ENCODE results near the gene ZNF512B.

Gene ZNF512B

GRCh38 chr20:63951398-63952209 is 18.1 kb downstream of the ZNF512B start:
- no peak for DNase-seq (ENCODE audit: low read depth in 4 of 4, low spot score in 1 of 4)

- DNase-seq (ENCODE audit: low read depth in 4 of 4, low spot score in 1 of 4), result no peak
Observed at GRCh38 chr20:63950701-63951397, 18.9 kb downstream of the ZNF512B start.

GRCh38 chr20:63947638-63948456 is 21.9 kb downstream of the ZNF512B start:
- no peak for DNase-seq (ENCODE audit: low read depth in 4 of 4, low spot score in 1 of 4)

GRCh38 chr20:63946986-63947637 is 22.6 kb downstream of the ZNF512B start:
- DNase-seq (ENCODE audit: low read depth in 4 of 4, low spot score in 1 of 4), result no peak

GRCh38 chr20:63945921-63946920 is 23.5 kb downstream of the ZNF512B start:
- DNase-seq (ENCODE audit: low read depth in 4 of 4, low spot score in 1 of 4), result no peak

- DNase-seq (ENCODE audit: low read depth in 4 of 4, low spot score in 1 of 4), result no peak
Observed at GRCh38 chr20:63945031-63945658, 24.6 kb downstream of the ZNF512B start.

- no peak for DNase-seq (ENCODE audit: low read depth in 4 of 4, low spot score in 1 of 4)
Observed at GRCh38 chr20:63944078-63944941, 25.4 kb downstream of the ZNF512B start.

- DNase-seq (ENCODE audit: low read depth in 4 of 4, low spot score in 1 of 4), result no peak
Observed at GRCh38 chr20:63943808-63944077, 26.0 kb downstream of the ZNF512B start.

- no peak for DNase-seq (ENCODE audit: low read depth in 4 of 4, low spot score in 1 of 4)
Observed at GRCh38 chr20:63942969-63943807, 26.5 kb downstream of the ZNF512B start.

GRCh38 chr20:63942250-63942951 is 27.3 kb downstream of the ZNF512B start:
- no peak for DNase-seq (ENCODE audit: low read depth in 4 of 4, low spot score in 1 of 4)

GRCh38 chr20:63941282-63942081 is 28.2 kb downstream of the ZNF512B start:
- peak in 1 of 4 experiments; percentile 65 for DNase-seq (ENCODE audit: low read depth in 4 of 4, low spot score in 1 of 4)

GRCh38 chr20:63940472-63941266 is 29.1 kb downstream of the ZNF512B start:
- DNase-seq (ENCODE audit: low read depth in 4 of 4, low spot score in 1 of 4), result no peak

GRCh38 chr20:63940071-63940471 is 29.7 kb downstream of the ZNF512B start:
- no peak for DNase-seq (ENCODE audit: low read depth in 4 of 4, low spot score in 1 of 4)

- DNase-seq (ENCODE audit: low read depth in 4 of 4, low spot score in 1 of 4), result no peak
Observed at GRCh38 chr20:63939061-63939935, 30.4 kb downstream of the ZNF512B start.

GRCh38 chr20:63937596-63937995 is 32.1 kb downstream of the ZNF512B start:
- DNase-seq (ENCODE audit: low read depth in 4 of 4, low spot score in 1 of 4), result no peak

All from stimulated activated CD4-positive, alpha-beta T cell treated with anti-CD3 and anti-CD28 coated beads, Interleukin-1b, Interleukin-23, amount 100 ng/mL, for 24 hours (primary cell).